Spleen (tissue), 7 donors: ENCODE data around the gene TBC1D22A.

Experiments used
- CTCF ChIP-seq, 11 experiments: fragments of 200-600 bp in 7 of 11; fragments of 450-650 bp in 4 of 11; sonication (generic) in 4 of 11; IDR thresholded peaks in 8 of 11; conservative IDR thresholded peaks in 3 of 11; 1 replicate in 7 of 11; 2 replicates in 4 of 11; pipeline versions ENCODE4 v1.4.0 to v1.8.0; 2016 to 2021; ENCODE audit warnings: antibody characterized with exemption in 11 of 11, inconsistent platforms in 4 of 11, mild to moderate bottlenecking in 1 of 11
- POLR2A ChIP-seq, 3 donors: fragments of 450-650 bp; IDR thresholded peaks; one replicate each; pipeline ENCODE4 v1.5.1; 2017; ENCODE audit warnings: antibody characterized with exemption in 3 of 3, mild to moderate bottlenecking in 1 of 3
- donor health status: DM: no; HTN: no; CAD: no; lungs with moderate emphysema.
- donor health status: DM: no; HTN: no; CAD: no.
- donor health status: DM: no; HTN: no; CAD: no.

GRCh38 chr22:47046411-47047065 lies 284.1 kb downstream of the TBC1D22A start:
- no peak for TF ChIP-seq CTCF (IDR thresholded peaks at IDR 0.05 in 8 of 11, conservative IDR thresholded peaks at IDR 0.05 in 3 of 11)
- TF ChIP-seq POLR2A (IDR thresholded peaks at IDR 0.05): no peak
